Stimulated activated CD8-positive, alpha-beta memory T cell treated with anti-CD3 and anti-CD28 coated beads, Interleukin-12 subunit alpha, Interleukin-12 subunit beta, amount 100 ng/mL, for 4 hours (primary cell): Measurements from ENCODE around the gene SOX5.

Experiments
- DNase-seq: peaks from one replicate; pipeline ENCODE4 v3.0.0-alpha.2; 2020; ENCODE audit warnings: low read depth

Gene SOX5

DNA sequence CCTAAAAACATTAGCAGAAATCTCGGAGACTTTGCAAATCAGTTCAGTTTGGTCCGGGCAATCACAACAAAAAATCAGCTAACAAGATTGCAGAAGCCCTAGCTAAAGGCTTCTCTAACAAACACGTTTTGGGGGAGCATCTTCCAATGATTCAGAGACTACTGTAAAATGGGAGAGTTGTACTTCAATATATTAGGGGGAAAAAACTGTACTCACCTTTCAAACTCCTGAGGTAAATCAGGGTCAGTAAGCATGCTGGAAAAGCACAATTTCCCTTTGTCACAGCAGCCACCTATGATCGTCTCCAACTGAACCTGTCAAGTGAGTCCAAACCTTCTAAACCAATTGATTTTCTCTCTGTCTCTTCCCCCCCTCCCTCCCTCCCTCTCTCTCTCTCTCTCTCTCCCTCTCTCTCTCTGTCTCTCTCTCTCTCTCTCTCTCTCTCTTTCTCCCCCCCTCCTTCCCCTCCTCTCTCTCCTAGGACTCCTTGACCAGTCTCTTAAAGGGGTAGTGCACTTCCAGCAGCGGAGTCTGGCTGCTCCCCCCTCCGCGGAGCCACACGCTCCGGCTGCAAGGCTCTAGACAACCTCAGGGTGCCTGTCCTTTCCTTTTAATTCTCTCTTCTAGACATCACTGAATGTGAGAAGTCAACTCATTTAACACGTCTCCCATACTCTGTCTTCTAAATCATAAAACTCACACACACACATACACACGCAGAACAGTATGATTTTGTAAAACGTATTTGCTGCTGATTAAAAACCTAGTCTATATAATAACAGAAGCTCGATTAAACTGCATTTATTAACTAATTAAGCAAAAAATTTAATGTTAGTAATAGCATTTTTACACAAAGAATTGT is at the start of gene SOX5:
TSS of gene SOX5 (minus strand) at position 323 of the 862 bp plus-strand sequence. CDS start at position 254, 69 bp downstream.
- DNase-seq: no peak

DNA sequence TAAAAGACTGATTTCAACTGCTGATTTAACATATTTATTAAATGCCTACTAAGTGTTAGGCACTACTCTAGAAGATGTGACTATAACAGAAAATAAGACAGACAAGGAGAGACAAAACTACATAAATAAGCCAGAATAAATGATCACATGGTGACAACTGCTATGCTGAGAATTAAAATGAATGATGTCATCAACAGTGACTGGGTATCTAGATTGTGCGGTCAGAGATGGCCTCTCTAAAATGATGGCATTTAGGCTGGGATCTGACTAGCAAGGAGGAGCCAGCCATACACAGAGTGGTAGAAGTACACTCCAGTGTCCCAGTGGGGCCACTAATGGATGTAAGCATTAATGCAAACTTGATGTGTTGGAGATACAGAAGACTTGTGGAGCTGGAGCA is 37.6 kb upstream of the SOX5 start:
- DNase-seq: no peak

DNA sequence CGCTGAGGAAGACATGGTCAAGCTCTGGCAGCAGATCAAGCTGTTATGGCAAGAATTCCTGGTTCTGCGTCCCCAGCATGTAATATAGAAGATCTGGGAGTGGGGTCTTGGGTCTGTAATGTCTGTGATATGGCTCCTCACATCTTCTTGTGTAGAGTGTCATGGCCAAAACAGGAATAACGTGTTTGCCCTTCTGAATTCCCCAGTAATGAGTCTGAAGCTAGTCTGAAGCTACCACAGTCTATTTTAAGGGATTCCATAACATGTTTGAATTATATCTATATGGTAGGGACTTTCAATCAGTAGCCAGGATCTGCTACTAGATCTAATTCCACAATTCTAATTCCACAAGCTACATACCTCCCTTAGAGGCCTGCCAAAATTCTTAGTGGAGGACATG is 31.4 kb upstream of the SOX5 start:
- DNase-seq: no peak

DNA sequence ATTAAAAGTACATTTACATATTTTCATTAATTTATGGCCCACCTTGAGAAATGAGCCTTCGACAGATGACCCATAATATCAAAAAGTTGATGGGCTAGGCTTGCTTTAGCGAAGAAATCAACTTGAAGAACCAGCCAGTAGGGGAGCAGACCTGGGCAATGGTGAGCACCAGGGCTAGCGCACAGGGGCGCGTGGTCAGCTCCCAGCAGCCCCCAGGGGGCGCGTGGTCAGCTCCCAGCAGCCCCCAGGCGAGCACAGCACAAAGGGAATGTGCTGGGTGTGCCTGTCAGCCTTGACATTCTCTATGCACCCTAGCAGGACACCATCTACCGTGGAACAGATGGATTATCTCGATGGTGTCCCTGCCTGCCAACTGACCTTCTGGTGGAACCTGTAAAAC is 15.3 kb upstream of the SOX5 start:
- no peak for DNase-seq

DNA sequence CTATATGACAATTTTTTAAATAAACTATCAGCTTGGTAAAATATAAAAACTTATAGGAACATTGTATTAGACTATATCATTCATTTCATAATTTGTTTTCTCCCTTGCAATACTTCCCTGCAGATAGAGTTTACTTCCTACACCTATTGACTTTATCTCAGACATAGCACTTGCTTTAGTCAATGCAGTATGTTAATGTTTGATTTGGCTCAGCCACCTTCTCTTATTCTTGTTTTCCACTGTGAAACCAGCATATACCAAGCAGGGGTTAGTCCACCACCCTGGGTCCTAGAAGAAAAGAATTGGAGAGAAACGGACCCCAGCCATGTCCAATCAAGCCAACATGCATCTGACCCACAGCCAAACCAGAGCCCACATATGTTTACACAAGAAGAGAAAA is 10.4 kb upstream of the SOX5 start:
- DNase-seq: no peak

DNA sequence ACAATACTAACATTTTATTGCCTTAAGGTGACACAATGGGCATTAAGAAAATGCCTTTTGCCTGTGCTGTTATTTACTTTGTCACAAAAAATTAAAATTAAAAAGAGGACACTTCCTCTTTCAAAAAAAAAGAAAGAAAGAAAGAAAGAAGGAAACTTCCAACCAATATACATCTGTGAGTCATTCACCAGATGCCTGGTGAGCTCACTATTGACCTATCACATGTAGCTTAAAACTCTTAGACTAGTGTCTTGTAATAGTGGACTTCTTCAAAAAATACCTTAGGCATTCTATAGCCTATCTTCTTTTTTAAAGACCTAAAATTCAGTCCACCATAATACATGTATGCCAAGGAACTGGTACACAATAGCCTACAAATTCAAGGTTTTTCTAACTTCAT is 4.9 kb upstream of the SOX5 start:
- no peak for DNase-seq

DNA sequence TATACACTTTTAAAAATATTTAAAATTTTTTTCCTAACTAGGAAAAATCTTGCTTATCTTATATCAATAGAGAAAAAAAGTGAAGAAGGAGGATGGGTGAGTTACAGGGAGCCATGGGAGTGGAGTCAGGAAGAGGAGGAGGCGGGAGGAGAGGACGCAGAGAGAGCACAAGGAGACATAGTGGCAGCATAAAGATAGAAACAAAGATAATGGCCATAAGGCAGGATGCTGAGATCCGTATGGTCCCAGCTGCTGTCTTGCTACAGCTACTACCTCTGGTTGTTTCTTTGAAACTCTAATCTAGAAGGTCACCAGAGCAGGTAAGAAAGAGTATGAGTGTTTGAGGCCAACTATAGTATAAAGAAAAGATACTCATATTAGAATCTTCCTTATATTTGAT is 2.6 kb upstream of the SOX5 start:
- no peak for DNase-seq

DNA sequence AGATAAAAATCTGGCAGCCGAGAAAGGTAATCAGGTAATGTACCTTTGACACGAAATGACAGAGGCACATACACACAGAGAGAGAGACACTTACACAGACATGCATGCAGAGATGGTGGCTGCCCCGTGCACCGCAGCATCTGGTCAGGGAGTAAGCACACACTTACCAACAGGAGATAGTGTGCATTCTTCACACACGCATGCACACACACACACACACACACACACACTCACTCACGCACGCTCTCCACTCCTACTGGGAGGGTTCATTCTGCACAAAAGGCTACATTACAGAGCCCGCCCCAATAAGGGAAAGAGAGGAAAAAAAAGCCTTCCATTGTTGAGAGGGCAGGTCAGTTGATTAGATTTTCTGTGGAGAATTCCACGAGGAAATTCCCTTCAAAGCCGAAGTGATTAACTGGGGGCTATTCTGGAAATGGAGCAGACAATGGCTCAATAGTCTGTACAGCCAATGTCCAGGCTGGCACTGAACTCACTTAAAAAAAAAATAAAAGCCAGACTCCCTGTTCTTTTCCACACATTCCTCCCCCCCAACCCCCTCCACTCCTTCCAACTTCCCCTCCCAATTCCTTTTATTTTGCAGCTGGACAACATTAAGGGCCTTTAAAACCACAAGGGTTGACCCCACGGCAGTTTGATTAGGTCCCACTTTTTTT is 1.4 kb upstream of the SOX5 start:
- no peak for DNase-seq

DNA sequence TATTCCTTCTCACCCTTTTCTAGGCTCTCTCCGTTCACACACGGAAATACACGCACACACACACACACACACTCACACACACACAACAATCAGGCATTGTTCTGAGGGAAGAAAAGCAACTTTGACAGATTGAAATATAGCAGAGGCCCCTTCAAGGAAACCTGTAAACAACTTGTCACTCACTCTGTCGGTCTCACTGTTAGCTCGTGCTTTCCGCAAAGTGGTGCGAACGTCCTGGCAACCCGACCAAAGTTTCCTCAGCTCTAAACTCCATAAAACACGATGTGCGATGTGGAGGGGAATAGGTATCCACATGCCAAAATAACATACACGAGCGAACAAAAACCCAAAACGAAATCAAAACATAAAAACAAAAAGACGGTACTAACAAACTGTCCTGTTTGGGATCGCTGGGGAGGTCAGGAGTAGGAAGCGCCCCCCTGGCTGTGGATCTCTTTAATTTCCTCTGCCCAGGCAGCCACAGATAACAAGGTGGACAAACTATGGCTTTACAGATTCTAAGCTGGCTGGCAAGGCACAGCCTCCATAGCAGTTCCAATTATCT is 822 bp upstream of the SOX5 start:
- no peak for DNase-seq

DNA sequence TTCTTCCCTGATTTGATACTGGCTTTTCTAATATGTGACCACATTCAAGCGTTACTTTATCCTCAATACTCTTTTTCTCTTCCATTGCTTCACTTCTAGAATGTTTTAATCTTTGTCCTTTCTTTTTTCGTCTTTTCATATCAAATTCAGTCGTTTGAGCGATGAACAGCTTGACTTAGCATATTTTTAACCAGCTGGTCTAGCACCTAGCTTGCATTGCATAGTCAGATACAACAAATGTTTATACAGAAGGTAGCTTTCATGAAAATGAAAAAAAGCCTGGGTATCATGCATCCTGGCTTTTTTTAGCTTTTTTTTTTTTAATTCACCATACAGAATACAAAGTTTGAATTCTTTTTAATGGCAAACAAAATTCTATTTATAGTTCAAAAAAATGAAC is 1.2 kb downstream of the SOX5 start:
- no peak for DNase-seq

DNA sequence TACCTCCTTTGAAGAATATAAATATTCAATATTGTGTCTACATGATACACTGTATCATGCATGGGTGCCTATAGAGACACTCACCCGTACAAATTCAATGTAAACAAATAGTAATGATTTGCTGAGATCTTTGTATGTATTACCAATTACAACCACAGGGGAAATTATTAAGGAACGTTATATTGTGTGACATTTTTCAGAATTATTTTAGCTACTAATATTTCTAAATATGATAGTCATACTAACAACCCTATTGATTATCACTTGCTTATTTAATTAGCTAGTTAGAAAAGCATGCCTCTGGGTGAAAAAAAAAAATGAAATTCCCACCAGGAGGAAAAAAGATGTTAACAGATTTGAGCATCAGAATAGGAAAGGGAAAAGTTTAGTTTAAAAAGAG is 2.1 kb downstream of the SOX5 start:
- DNase-seq: no peak

DNA sequence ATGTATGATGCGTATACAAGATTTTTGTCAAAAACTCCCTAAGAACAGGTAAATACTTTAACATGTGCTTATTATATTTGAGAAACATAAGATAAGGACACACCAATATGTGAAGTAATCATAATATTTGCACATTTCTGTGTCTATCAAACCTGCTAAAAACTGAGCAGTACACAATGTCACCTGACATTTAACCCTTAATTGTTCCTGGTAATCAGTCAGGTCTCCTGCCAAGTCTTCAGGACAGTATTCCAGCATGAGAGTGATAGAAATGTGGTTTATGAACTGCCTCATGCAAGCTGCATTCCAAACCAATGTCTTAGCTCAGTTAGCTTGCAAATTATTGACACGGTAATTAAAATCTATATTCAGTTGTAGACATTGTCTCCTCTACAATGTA is 4.2 kb downstream of the SOX5 start:
- DNase-seq: no peak

DNA sequence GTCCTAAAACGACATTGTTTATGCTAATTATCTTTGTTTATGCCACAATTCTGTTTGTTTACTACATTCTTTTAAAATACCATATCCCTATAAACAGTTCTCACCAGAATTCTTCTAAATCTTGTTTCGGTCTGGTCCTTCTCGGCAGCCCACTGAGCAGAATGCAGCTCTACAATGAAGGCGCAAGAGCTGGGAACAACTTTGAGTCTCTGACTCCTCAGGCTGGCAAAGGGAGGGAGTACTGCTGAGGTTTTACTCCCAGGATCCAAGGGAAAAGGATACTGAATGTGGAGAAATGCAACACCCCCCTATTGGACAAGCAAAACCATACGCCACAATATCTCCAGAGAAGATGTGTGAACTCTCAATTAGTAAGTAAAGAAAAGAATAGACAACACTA is 5.4 kb downstream of the SOX5 start:
- no peak for DNase-seq

DNA sequence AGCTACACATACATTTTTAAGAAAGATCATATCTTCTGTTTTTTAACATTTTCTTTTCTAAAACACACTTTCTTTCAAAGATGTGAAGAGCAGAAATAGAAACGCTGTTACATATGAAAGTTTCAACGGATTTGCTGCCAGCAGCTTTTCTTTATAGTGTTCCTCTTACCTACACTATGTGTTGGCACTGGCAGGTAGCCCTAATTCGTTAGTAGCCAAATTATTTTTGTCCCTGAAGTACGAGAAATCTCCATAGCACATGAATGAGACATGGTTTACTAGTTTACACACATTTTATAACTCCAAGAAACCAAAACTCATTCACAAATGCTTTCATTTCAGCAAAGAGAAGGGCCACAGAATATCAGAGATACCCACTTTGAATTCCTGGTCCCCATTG is 6.6 kb downstream of the SOX5 start:
- no peak for DNase-seq

DNA sequence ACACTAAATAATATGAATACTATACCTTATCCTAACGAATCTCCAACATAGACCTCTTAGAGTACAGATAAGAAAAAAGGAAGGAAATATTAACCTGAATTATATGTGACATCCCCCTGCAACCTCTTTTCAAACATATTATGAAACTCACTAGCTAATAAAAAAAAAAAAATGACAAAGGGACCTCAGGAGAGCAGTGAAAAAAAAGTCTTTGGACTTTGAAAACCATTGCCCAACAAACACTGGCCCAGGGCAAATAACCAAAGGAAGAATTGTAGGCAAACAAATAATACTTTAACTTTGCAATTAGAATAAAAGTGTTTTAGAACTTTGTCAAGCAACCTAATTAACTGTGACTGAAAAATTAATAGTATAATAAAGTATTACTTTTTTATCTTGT is 7.7 kb downstream of the SOX5 start:
- no peak for DNase-seq

DNA sequence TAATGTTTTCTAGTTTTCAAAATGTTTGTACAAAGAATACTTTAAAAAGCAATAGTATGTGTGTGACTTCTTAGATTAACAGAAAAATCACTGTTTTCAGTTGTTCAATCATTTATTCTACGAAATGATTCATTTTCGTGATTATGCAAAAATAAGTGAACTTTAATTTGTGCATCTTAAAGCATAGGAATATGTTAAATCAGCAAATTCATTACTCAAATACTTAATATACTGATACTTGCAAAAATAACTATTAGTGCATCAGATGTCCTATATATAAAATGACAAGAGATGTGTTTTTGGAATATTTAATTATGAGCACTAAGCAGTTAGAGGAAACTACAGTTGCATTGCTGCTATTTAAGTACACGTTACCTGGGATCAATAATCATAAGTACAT is 11.0 kb downstream of the SOX5 start:
- no peak for DNase-seq

DNA sequence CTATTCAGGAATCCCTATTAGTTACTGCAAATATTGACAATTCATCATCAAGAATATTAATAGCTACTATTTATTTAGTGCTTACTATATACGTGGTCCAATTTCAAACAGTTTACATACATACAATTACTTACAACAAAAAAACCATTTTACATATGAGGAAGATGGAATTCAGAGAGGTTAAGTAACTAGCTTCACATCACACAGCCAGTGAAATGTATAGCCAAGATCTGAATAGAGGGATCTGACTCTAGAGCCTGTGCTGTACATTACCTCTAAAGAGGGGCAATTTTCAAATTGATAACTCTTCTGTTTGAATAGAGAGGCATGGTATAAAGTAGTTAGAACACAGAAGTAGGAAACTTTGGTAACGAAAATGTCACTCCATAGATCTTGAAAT is 18.3 kb downstream of the SOX5 start:
- DNase-seq: no peak

DNA sequence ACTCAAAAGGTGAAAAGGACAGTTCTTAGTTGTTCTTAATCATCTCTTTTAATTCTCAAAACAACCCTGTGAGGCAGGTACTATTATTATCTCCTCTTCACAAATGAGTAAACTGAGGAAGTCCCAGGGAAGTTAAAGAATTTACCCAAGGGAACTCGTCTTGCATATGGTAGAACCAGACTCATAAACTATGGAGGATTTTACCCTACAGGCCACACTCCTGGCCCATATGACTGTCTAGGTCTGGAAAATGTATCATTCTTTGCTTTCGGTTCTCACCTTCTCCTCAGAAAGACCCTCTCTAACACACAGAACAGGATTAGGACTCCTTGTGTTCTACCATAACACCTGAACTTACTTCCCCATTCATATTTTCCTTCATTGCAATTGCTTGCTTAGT is 18.9 kb downstream of the SOX5 start:
- DNase-seq: no peak

DNA sequence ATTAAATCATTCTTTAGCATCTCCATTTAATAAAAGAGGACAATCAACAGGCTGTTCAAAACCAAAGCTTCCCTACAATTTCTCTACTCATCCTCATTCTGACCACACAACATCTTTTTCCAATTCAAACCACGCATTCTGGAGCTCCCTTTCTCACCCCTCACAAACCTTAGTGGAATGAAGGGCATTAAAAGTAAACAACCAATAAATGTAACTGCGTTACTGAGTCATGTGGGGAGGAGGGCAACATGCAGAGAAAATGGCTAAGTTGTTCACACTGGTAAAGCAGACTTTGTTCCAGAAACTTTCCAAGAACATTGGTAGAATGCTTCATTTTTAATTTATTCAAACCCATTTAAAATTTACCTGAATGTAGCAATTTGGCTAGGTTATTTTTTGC is 19.6 kb downstream of the SOX5 start:
- no peak for DNase-seq

DNA sequence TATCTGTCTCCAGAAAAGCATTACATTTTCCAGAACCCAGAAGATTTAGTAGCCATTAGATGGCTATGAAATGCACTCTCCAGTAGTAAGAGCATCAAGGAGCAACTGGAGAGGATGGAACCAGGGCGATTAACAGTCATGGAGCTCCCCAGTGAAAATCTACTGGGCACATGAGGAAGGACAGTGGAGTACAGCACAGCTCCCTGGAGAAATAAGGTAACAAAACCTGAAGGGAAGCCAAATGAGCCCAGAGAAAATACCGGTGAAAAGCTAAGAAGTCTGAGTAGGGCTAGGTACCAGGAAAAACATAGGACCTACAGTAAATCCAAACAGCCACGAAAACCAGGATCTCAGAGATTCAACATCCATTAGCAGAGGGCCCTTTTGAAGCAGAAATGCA is 21.6 kb downstream of the SOX5 start:
- no peak for DNase-seq

DNA sequence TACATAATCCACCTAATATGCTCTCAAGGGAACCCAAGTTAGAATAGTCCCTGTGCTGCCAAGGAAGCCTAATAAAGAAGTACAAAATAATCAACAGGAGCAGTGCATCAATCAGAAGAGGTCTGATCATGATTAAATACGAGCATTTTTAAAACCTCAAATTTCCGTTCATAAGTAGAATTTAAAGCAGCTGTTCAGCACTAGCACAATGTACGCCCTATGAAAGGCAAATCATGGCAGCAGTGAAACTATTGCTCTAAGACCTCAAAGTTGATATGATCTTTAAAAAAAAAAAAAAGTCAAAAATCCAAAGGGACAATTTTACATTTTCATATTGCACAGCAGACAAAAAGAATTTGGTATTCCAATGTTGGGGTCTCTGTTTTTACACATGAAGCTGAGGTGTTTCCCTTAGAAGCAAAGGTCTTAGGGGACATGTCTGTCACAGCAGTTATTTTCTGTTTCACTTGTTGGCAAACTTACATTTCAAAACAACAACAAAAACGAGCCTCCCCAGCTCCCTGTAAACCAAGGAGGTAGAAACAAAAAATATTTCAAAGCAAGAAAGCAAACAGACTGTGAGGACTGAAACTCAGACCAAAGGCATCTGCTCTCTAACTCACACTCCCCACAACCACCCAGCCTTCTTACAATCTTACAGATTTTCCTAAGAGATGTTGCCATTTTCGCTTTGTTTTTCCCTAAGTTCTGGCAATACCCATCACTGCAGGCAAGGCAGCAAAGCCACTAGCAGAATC is 28.2 kb downstream of the SOX5 start:
- no peak for DNase-seq

DNA sequence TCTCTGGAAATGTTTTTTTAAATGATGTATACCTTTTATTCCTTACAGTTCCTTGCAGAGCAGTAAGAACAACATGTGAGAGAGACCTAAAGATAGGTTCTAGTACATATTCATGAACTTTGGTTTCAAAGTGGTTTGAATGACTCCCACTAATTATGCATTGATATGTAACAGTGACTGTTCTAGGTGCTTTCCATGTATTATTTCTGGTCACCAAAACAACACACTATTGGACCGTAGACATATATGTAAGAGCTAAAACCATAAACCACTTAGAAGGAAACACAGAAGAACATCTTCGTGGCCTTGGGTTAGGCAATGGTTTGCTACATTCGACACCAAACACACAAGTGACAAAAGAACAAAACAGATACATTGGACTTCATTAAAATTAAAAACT is 37.9 kb downstream of the SOX5 start:
- DNase-seq: no peak

DNA sequence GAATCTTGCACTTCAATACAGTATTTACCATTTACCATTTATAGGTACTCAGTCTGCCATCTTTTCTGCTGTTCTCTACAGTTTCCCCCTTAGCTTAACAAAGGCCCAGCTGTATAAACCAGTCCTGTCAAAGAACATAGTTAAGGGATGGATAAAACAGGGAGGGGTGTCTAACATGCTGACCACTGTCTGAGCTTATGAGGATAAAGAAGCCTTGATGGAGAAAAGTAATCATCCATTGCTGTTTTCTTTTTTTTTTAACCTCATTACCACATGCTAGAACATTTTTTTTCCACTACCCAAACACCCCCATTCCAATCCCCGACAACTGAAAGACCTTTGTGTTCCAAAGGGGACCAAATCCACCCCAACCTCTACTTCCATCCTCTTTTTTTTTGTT is 39.9 kb downstream of the SOX5 start:
- no peak for DNase-seq
